GM21423 (cell line): ENCODE data around the gene VPS37B.
"Not testable (repeated sequence)": the region's sequence is repeated elsewhere in the genome, so short reads cannot be mapped to it uniquely, and the experiment has no call there.

Source experiments
- ATAC-seq: cut with Tn5 transposase; IDR thresholded peaks from one replicate; pipeline ENCODE4 v1.9.1; 2021; ENCODE audit warnings: mild to moderate bottlenecking, moderate library complexity; ENCODE audit not compliant: unreplicated experiment

Gene VPS37B

GRCh38 chr12:122895704-122896636, at the start of gene VPS37B:
VPS37B (minus strand) TSS chr12:122896124; CDS start chr12:122896062, 62 bp downstream.
- peak; percentile 47 for ATAC-seq

- ATAC-seq = no peak
These were observed 49.0 kb upstream of the VPS37B start for GRCh38 chr12:122944605-122945592.

GRCh38 chr12:122943196-122943595, 47.3 kb upstream of the VPS37B start:
- no peak for ATAC-seq

- ATAC-seq = no peak
These were observed 46.7 kb upstream of the VPS37B start for GRCh38 chr12:122942637-122943036.

GRCh38 chr12:122941351-122941750, 45.4 kb upstream of the VPS37B start:
- not testable (repeated sequence) for ATAC-seq

- no peak for ATAC-seq
These were observed 43.2 kb upstream of the VPS37B start for GRCh38 chr12:122939125-122939524.

GRCh38 chr12:122937622-122938091, 41.7 kb upstream of the VPS37B start:
- ATAC-seq = no peak

GRCh38 chr12:122935318-122935717, 39.4 kb upstream of the VPS37B start:
- ATAC-seq = no peak

- no peak for ATAC-seq
These were observed 38.8 kb upstream of the VPS37B start for GRCh38 chr12:122934722-122935121.

- ATAC-seq = no peak
These were observed 36.3 kb upstream of the VPS37B start for GRCh38 chr12:122932207-122932606.

GRCh38 chr12:122929812-122930211, 33.9 kb upstream of the VPS37B start:
- no peak for ATAC-seq

GRCh38 chr12:122929148-122929538, 33.2 kb upstream of the VPS37B start:
- ATAC-seq = no peak

GRCh38 chr12:122928404-122929147, 32.7 kb upstream of the VPS37B start:
- ATAC-seq = no peak

- ATAC-seq = no peak
These were observed 32.0 kb upstream of the VPS37B start for GRCh38 chr12:122927756-122928403.

GRCh38 chr12:122921917-122922316, 26.0 kb upstream of the VPS37B start:
- no peak for ATAC-seq

- ATAC-seq = no peak
These were observed 24.8 kb upstream of the VPS37B start for GRCh38 chr12:122920687-122921086.

GRCh38 chr12:122918827-122919226, 22.9 kb upstream of the VPS37B start:
- no peak for ATAC-seq

- ATAC-seq = no peak
These were observed 21.7 kb upstream of the VPS37B start for GRCh38 chr12:122917507-122918121.

- ATAC-seq = no peak
These were observed 13.7 kb upstream of the VPS37B start for GRCh38 chr12:122909442-122910288.
